Liver (tissue), 9 donors: ENCODE data around the gene ITGA7. TPM values are rescaled to one million over a fixed set of nuclear protein-coding genes. Genes with fewer than 3 reads are reported as not detected.

Experiments used
- DNase-seq: peaks from one replicate; pipeline ENCODE4 v3.0.0-alpha.2; 2017; ENCODE audit warnings: low spot score
- H3K27ac ChIP-seq, 2 donors: one replicate each; pipeline ENCODE4 v1.7.0; 2013; ENCODE audit warnings: inconsistent platforms in 2 of 2, low read length in 2 of 2, control low read depth in 1 of 2, low read depth in 1 of 2, mild to moderate bottlenecking in 1 of 2
- H3K27me3 ChIP-seq, 4 donors: one replicate each; pipeline versions ENCODE4 v1.6.1 to v1.7.0; 2013; ENCODE audit warnings: low read length in 3 of 4, inconsistent platforms in 1 of 4, mild to moderate bottlenecking in 1 of 4, moderate library complexity in 1 of 4; ENCODE audit not compliant: control insufficient read depth in 4 of 4, insufficient read depth in 4 of 4
- H3K36me3 ChIP-seq, 4 donors: one replicate each; pipeline versions ENCODE4 v1.6.1 to v1.7.0; 2013; ENCODE audit warnings: low read length in 3 of 4, mild to moderate bottlenecking in 3 of 4, low read depth in 1 of 4, moderate library complexity in 1 of 4; ENCODE audit not compliant: control insufficient read depth in 4 of 4, insufficient read depth in 3 of 4
- H3K4me1 ChIP-seq, 4 donors: one replicate each; pipeline versions ENCODE4 v1.6.1 to v1.7.0; 2013; ENCODE audit warnings: low read length in 3 of 4, mild to moderate bottlenecking in 3 of 4, moderate library complexity in 1 of 4; ENCODE audit not compliant: control insufficient read depth in 4 of 4, insufficient read depth in 4 of 4
- H3K4me3 ChIP-seq, 3 donors: one replicate each; pipeline versions ENCODE4 v1.6.1 to v1.7.0; 2013; ENCODE audit warnings: low read length in 3 of 3, control low read depth in 1 of 3, low read depth in 1 of 3, mild to moderate bottlenecking in 1 of 3
- H3K9ac ChIP-seq, 2 donors: one replicate each; pipeline ENCODE4 v1.7.0; 2013; ENCODE audit warnings: low read length in 2 of 2, mild to moderate bottlenecking in 2 of 2, moderate library complexity in 2 of 2, control low read depth in 1 of 2, low read depth in 1 of 2
- H3K9me3 ChIP-seq, 4 donors: one replicate each; pipeline versions ENCODE4 v1.6.1 to v1.7.0; 2013; ENCODE audit warnings: low read length in 3 of 4; ENCODE audit not compliant: control insufficient read depth in 4 of 4
- ATF3 ChIP-seq: IDR thresholded peaks from 2 replicates; pipeline ENCODE4 v1.6.1; 2016; ENCODE audit warnings: antibody characterized with exemption
- EGR1 ChIP-seq, 2 donors: IDR thresholded peaks; 2 replicates each; pipeline ENCODE4 v1.6.1; 2016 to 2018; ENCODE audit warnings: antibody characterized with exemption in 2 of 2, low read depth in 2 of 2
- FOXA1 ChIP-seq: IDR thresholded peaks from 2 replicates; pipeline ENCODE4 v1.6.1; 2016; ENCODE audit warnings: antibody characterized with exemption
- FOXA2 ChIP-seq: IDR thresholded peaks from 2 replicates; pipeline ENCODE4 v1.6.1; 2016; ENCODE audit warnings: antibody characterized with exemption
- GABPA ChIP-seq, 2 donors: IDR thresholded peaks in 1 of 2; conservative IDR thresholded peaks in 1 of 2; 2 replicates each; pipeline ENCODE4 v1.6.1; 2016; ENCODE audit warnings: antibody characterized with exemption in 2 of 2, mild to moderate bottlenecking in 1 of 2, moderate library complexity in 1 of 2
- HNF4A ChIP-seq, 2 donors: conservative IDR thresholded peaks; 2 replicates each; pipeline ENCODE4 v1.6.1; 2016; ENCODE audit warnings: antibody characterized with exemption in 2 of 2, mild to moderate bottlenecking in 2 of 2
- JUND ChIP-seq, 2 donors: IDR thresholded peaks; 2 replicates each; pipeline ENCODE4 v1.6.1; 2016; ENCODE audit warnings: antibody characterized with exemption in 2 of 2
- MAX ChIP-seq: IDR thresholded peaks from 2 replicates; pipeline ENCODE4 v1.6.1; 2016; ENCODE audit warnings: antibody characterized with exemption
- NR2F2 ChIP-seq: IDR thresholded peaks from 2 replicates; pipeline ENCODE4 v1.6.1; 2016; ENCODE audit warnings: antibody characterized with exemption
- RAD21 ChIP-seq, 2 donors: IDR thresholded peaks; 2 replicates each; pipeline ENCODE4 v1.6.1; 2016; ENCODE audit warnings: antibody characterized with exemption in 2 of 2, mild to moderate bottlenecking in 2 of 2
- RXRA ChIP-seq, 2 donors: IDR thresholded peaks; 2 replicates each; pipeline ENCODE4 v1.6.1; 2017 to 2018; ENCODE audit warnings: antibody characterized with exemption in 2 of 2, mild to moderate bottlenecking in 1 of 2
- SP1 ChIP-seq: IDR thresholded peaks from 2 replicates; pipeline ENCODE4 v1.6.1; 2018; ENCODE audit warnings: antibody characterized with exemption, mild to moderate bottlenecking
- TAF1 ChIP-seq: conservative IDR thresholded peaks from 2 replicates; pipeline ENCODE4 v1.6.1; 2016; ENCODE audit warnings: antibody characterized with exemption, mild to moderate bottlenecking
- YY1 ChIP-seq: IDR thresholded peaks from 2 replicates; pipeline ENCODE4 v1.6.1; 2016; ENCODE audit warnings: antibody characterized with exemption, mild to moderate bottlenecking
- WGBS: extraction: QIAGEN DNeasy Blood & Tissue Kit; methylation state at CpG from one replicate; pipeline ENCODE4 v1.1.7; 2013; 5-methylcytosine and 5-hydroxymethylcytosine counted together
- polyA plus RNA-seq, 2 donors: library from polyadenylated mRNA; stranded (reverse) in 1 of 2; unstranded in 1 of 2; fragments of 200-250 nt in 1 of 2; fragments of >200 nt in 1 of 2; fragmentation: Nextera tagmentation in 1 of 2; extraction: Ambion mirVana in 1 of 2; gene quantifications; one replicate each; pipeline versions ENCODE4 v1.2.1 to v1.2.3, GENCODE V29; 2013 to 2015
- total RNA-seq, 2 donors: library from RNA; depleted of rRNA; stranded (reverse); fragments of >200 nt; gene quantifications; one replicate each; pipeline ENCODE4 v1.2.3, GENCODE V29; 2014
- TF ChIP-seq, protein P1 (sequence below): fragments of 150-350 bp; IDR thresholded peaks from 2 replicates; pipeline ENCODE4 v1.5.1; 2017; ENCODE audit warnings: improper control_type of control experiment, low read depth, low read length; ENCODE audit not compliant: missing input control
- TF ChIP-seq, protein P2 (sequence below): IDR thresholded peaks from 2 replicates; pipeline ENCODE4 v1.6.1; 2016; ENCODE audit warnings: antibody characterized with exemption, mild to moderate bottlenecking
- donor health status: healthy.
- donor health status: healthy.
- donor health status: healthy.
- donor health status: healthy.
- donor health status: healthy.

The ITGA7 gene
- total and polyA plus RNA-seq, 4 donors: 0.98 to 4.9 (median 3.3) TPM

DNA sequence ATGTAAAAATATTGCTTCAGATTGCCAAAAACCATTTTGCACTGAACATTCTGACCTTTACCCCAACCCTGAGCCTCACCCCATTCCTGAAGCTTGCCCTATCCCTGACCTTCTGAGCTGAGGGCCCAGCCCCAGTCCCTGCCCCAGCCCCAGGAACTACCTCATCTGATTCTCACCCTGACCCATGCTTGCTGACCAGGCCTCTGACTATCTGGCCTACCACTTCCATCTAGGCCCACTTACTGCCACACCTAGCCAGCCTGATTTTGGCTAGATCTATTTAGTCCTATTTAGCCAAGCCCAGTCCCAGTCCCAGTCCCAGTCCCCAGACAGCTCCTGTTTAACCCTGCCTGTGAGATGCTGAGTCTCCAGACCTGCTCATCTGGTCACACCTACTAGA is 37.4 kb downstream of the ITGA7 start:
- no peaks in the 10 kb centered on the region for H3K4me1 ChIP-seq
- DNase-seq: no peak
- H3K4me3 ChIP-seq: no peak overlapping the region
- H3K9me3 ChIP-seq: no peaks in the 10 kb centered on the region
- H3K36me3 ChIP-seq: no peaks in the 10 kb centered on the region
- TF ChIP-seq, protein P1, sequence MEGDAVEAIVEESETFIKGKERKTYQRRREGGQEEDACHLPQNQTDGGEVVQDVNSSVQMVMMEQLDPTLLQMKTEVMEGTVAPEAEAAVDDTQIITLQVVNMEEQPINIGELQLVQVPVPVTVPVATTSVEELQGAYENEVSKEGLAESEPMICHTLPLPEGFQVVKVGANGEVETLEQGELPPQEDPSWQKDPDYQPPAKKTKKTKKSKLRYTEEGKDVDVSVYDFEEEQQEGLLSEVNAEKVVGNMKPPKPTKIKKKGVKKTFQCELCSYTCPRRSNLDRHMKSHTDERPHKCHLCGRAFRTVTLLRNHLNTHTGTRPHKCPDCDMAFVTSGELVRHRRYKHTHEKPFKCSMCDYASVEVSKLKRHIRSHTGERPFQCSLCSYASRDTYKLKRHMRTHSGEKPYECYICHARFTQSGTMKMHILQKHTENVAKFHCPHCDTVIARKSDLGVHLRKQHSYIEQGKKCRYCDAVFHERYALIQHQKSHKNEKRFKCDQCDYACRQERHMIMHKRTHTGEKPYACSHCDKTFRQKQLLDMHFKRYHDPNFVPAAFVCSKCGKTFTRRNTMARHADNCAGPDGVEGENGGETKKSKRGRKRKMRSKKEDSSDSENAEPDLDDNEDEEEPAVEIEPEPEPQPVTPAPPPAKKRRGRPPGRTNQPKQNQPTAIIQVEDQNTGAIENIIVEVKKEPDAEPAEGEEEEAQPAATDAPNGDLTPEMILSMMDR: no peak
- TF ChIP-seq MAX: no peak
- no peak for TF ChIP-seq FOXA1
- no peak for TF ChIP-seq RAD21 (IDR thresholded peaks at IDR 0.05)
- TF ChIP-seq EGR1 (IDR thresholded peaks at IDR 0.05; ENCODE audit: low read depth in 2 of 2): no peak
- no peak for TF ChIP-seq ATF3
- no peak for TF ChIP-seq FOXA2
- no peak for TF ChIP-seq NR2F2
- no peak for TF ChIP-seq YY1
- TF ChIP-seq JUND (IDR thresholded peaks at IDR 0.05): no peak
- TF ChIP-seq RXRA (IDR thresholded peaks at IDR 0.05): no peak
- no peak for TF ChIP-seq SP1
- no peaks in the 10 kb centered on the region for H3K27me3 ChIP-seq
- no peak overlapping the region for H3K9ac ChIP-seq
- no peak overlapping the region for H3K27ac ChIP-seq

DNA sequence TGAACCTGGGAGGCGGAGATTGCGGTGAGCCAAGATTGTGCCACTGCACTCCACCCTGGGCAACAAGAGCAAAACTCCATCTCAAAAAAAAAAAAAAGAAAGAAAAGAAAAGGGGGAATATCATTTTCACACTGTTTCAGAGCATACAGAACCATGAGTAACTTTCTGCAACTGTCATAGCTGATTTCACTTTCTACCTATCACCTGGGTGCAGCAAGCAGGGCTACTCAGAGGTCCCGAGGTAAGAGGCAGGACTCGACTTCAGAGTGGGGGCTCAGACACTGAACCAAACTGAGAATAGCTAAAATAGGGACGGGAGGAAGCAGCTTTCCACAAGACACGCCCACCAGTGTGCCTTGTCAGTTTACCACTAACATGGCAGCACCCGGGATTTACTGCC is 41.2 kb downstream of the ITGA7 start:
- H3K36me3 ChIP-seq: no peaks in the 10 kb centered on the region
- H3K9me3 ChIP-seq: no peaks in the 10 kb centered on the region
- H3K9ac ChIP-seq: no peak overlapping the region
- no peak for DNase-seq
- H3K27me3 ChIP-seq: no peaks in the 10 kb centered on the region
- no peaks in the 10 kb centered on the region for H3K4me1 ChIP-seq
- no peak overlapping the region for H3K27ac ChIP-seq
- 85% methylated on average over 7 of the region's 7 CpGs for WGBS
- TF ChIP-seq ATF3 (no peak), EGR1 (IDR thresholded peaks at IDR 0.05; ENCODE audit: low read depth in 2 of 2) (no peak), NR2F2 (no peak), RAD21 (IDR thresholded peaks at IDR 0.05) (no peak), HNF4A (conservative IDR thresholded peaks at IDR 0.05) (no peak), TAF1 (no peak), SP1 (no peak), FOXA2 (no peak), GABPA (IDR thresholded peaks at IDR 0.05 in 1 of 2, conservative IDR thresholded peaks at IDR 0.05 in 1 of 2) (no peak), YY1 (no peak), FOXA1 (no peak)
- TF ChIP-seq, protein P2, sequence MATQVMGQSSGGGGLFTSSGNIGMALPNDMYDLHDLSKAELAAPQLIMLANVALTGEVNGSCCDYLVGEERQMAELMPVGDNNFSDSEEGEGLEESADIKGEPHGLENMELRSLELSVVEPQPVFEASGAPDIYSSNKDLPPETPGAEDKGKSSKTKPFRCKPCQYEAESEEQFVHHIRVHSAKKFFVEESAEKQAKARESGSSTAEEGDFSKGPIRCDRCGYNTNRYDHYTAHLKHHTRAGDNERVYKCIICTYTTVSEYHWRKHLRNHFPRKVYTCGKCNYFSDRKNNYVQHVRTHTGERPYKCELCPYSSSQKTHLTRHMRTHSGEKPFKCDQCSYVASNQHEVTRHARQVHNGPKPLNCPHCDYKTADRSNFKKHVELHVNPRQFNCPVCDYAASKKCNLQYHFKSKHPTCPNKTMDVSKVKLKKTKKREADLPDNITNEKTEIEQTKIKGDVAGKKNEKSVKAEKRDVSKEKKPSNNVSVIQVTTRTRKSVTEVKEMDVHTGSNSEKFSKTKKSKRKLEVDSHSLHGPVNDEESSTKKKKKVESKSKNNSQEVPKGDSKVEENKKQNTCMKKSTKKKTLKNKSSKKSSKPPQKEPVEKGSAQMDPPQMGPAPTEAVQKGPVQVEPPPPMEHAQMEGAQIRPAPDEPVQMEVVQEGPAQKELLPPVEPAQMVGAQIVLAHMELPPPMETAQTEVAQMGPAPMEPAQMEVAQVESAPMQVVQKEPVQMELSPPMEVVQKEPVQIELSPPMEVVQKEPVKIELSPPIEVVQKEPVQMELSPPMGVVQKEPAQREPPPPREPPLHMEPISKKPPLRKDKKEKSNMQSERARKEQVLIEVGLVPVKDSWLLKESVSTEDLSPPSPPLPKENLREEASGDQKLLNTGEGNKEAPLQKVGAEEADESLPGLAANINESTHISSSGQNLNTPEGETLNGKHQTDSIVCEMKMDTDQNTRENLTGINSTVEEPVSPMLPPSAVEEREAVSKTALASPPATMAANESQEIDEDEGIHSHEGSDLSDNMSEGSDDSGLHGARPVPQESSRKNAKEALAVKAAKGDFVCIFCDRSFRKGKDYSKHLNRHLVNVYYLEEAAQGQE: no peak
- no peak overlapping the region for H3K4me3 ChIP-seq
